Stimulated activated naive B cell treated with anti-CD40 and anti-IgM and Interleukin-4, amounts not matched to agents 10 μg/mL and 1 μg/mL and 100 μg/mL, for 72 hours (primary cell): ENCODE data around the gene WBP11.
A peak's percentile ranks its signal among the peaks of the same experiment; 100 is the strongest.

Experiments
- ATAC-seq, 2 donors: fragments of 150-1000 bp; cut with Tn5 transposase; replicated peaks; 2 replicates each; pipeline ENCODE4 v1.10.0; 2021; ENCODE audit warnings: moderate library complexity in 1 of 2
- DNase-seq: peaks from one replicate; pipeline ENCODE4 v3.0.0; 2021
- H3K27ac Mint-ChIP-seq: one replicate; pipeline ENCODE4 v1.8.0; 2022; ENCODE audit warnings: mild to moderate bottlenecking, mixed read lengths
- H3K27me3 Mint-ChIP-seq, 2 donors: one replicate each; pipeline ENCODE4 v1.8.0; 2022; ENCODE audit warnings: mixed read lengths in 2 of 2
- H3K36me3 Mint-ChIP-seq, 2 donors: one replicate each; pipeline ENCODE4 v1.8.0; 2022; ENCODE audit warnings: mixed read lengths in 2 of 2, mild to moderate bottlenecking in 1 of 2
- H3K4me1 Mint-ChIP-seq, 2 donors: one replicate each; pipeline ENCODE4 v1.8.0; 2022; ENCODE audit warnings: mixed read lengths in 2 of 2, mild to moderate bottlenecking in 1 of 2
- H3K4me3 Mint-ChIP-seq, 2 donors: one replicate each; pipeline ENCODE4 v1.8.0; 2022; ENCODE audit warnings: mild to moderate bottlenecking in 2 of 2, mixed read lengths in 2 of 2, moderate library complexity in 1 of 2
- H3K9me3 Mint-ChIP-seq, 2 donors: one replicate each; pipeline ENCODE4 v1.8.0; 2022; ENCODE audit warnings: mixed read lengths in 2 of 2, mild to moderate bottlenecking in 1 of 2

Gene WBP11

DNA sequence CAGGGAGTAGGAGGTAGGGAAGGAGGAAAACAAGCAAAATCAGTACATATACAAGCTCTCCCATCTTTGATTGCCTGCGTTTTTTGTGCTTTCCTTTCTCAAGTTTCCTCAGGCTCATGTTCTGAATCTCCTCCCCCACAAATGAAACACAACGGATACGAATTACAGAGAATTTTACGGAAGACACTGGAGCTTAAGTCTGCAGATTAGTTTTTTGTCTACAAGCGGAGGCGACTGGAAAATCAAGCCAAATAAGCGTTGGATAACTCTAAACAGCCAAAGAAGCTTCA, 612 bp downstream of the WBP11 start:
- Mint-ChIP-seq H3K9me3 (no peaks in the 10 kb centered on the region), H3K27ac (no peak overlapping the region), H3K4me3 (no peak overlapping the region), H3K36me3 (peaks cover 9 to 14% of the 10 kb centered on the region in 2 donors), H3K4me1 (peaks cover 6 to 7% of the 10 kb centered on the region in 2 donors), H3K27me3 (no peaks in the 10 kb centered on the region)
- no peak for DNase-seq
- ATAC-seq, result no peak

DNA sequence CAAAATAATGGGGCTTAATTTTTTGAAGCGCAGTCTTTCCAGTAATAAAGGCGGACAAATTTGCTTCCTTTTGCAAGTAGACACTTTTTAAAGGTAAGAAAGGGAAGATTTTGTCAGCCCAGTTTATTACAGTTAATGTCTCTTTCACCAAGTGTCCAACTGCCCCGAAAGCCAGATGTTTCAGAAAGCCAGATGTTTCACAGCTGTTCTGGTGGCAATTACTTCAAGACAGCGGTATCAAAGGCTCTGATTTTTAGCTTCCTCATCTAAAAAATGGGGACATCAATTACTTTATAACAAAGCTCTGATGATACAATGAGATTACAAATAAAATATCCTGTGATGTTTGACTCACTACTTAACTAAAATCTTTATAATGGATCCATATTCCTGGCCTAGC, 1.0 kb downstream of the WBP11 start:
- no peak overlapping the region for H3K4me3 Mint-ChIP-seq
- no peak overlapping the region for H3K27ac Mint-ChIP-seq
- ATAC-seq, result no peak

DNA sequence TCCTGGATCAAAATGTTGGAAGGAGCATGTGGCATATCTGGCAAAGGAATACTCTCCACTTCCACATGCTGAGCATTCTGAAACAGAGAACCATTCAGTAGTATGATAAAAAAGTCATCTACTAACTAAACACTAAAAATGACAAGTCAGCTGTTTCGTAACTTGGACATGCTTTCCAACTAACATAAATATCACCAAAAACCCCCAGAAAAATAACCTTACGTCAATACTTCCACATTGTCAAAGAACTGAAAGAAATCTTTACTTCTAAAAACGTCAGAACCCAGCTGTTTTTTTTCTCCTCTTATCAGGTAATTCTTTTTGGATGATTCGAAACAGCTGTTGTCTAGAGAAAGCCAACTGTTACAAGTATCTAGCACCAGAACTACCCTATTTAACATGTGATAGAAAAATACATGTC, 8.2 kb downstream of the WBP11 start:
- DNase-seq (no peak), ATAC-seq (peak in 1 of 2 donors; percentile 58)
- Mint-ChIP-seq H3K4me1 (peaks cover 1 to 13% of the 10 kb centered on the region in 2 donors), H3K27me3 (no peaks in the 10 kb centered on the region), H3K4me3 (no peak overlapping the region), H3K9me3 (no peaks in the 10 kb centered on the region), H3K36me3 (peaks cover 42 to 54% of the 10 kb centered on the region in 2 donors), H3K27ac (peak overlapping the region; percentile 86)

More for the DNA sequence above, 1.0 kb downstream of the WBP11 start:
- peaks cover 6 to 7% of the 10 kb centered on the region in 2 donors for H3K4me1 Mint-ChIP-seq
- H3K36me3 Mint-ChIP-seq, result peaks cover 13 to 18% of the 10 kb centered on the region in 2 donors
- DNase-seq, result no peak
- H3K9me3 Mint-ChIP-seq, result no peaks in the 10 kb centered on the region
- no peaks in the 10 kb centered on the region for H3K27me3 Mint-ChIP-seq

DNA sequence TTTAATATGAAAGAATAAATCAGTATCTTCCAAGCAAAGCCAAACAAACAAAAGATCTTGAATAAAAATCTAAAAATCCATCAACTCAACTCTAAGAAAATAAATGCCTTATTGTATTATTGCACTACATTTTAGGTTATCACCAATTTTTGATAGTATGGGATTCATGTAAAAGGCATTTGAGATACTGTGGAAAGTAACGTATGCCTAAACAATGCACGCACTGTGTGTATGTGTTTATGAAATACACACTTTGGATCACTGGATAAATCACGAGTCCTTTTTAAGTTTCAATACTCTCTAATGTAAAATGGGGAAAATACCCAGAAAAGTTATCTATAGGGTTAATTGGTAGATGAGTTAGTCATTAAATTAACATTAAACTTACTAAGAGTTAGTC, 17.7 kb downstream of the WBP11 start:
- H3K4me3 Mint-ChIP-seq, result no peak overlapping the region
- peaks cover 6 to 18% of the 10 kb centered on the region in 2 donors for H3K4me1 Mint-ChIP-seq
- no peak overlapping the region for H3K27ac Mint-ChIP-seq
- H3K27me3 Mint-ChIP-seq, result no peaks in the 10 kb centered on the region
- ATAC-seq, result no peak
- peaks cover 38 to 41% of the 10 kb centered on the region in 2 donors for H3K36me3 Mint-ChIP-seq
- no peak for DNase-seq
- no peaks in the 10 kb centered on the region for H3K9me3 Mint-ChIP-seq

DNA sequence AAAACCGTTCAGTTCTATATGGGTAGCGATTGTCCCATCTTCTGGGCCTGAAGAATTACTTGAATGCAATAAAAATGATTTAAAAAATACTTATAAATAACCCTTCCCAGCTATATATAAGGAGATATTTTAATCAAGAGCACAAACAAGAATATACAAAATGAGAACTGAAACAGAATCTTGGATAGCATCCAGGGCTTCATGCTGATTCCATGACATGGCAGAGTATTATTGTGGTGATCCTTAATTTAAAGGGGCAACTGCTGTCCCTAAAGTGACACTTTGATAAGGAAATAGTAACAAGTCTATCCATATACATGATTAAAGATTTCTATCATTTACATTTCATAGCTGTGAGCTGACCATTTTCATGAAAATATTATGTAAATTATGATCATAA, 18.8 kb downstream of the WBP11 start:
- H3K27ac Mint-ChIP-seq, result no peak overlapping the region
- H3K36me3 Mint-ChIP-seq, result peaks cover 30 to 33% of the 10 kb centered on the region in 2 donors
- H3K4me3 Mint-ChIP-seq, result no peak overlapping the region
- no peak for ATAC-seq
- peaks cover 9 to 22% of the 10 kb centered on the region in 2 donors for H3K4me1 Mint-ChIP-seq
- DNase-seq, result no peak
- H3K9me3 Mint-ChIP-seq, result no peaks in the 10 kb centered on the region
- no peaks in the 10 kb centered on the region for H3K27me3 Mint-ChIP-seq

DNA sequence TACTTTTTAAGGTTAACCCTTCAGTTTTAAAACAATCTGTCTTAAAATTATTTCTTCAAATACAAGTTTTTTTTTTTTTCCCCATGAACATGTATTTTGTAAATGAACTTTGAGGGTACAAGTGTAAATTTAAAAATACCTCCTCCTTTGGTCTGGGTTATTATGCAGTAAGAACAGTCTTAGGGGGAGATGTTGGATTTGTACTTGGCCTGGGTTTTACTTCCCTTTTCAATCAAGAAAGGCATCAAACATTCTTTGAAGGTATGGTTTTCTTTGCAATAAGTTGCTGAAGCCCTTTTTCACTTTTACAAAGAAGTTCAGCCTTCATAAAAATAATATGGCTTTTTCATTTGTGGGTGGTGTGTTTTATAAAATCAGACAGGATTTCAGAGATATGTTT, 20.5 kb downstream of the WBP11 start:
- peaks cover 9 to 22% of the 10 kb centered on the region in 2 donors for H3K4me1 Mint-ChIP-seq
- ATAC-seq (peak; percentile 38 to 45), DNase-seq (no peak)
- no peak overlapping the region for H3K27ac Mint-ChIP-seq
- no peak overlapping the region for H3K4me3 Mint-ChIP-seq
- H3K27me3 Mint-ChIP-seq, result no peaks in the 10 kb centered on the region
- no peaks in the 10 kb centered on the region for H3K9me3 Mint-ChIP-seq
- H3K36me3 Mint-ChIP-seq, result peaks cover 17 to 20% of the 10 kb centered on the region in 2 donors

DNA sequence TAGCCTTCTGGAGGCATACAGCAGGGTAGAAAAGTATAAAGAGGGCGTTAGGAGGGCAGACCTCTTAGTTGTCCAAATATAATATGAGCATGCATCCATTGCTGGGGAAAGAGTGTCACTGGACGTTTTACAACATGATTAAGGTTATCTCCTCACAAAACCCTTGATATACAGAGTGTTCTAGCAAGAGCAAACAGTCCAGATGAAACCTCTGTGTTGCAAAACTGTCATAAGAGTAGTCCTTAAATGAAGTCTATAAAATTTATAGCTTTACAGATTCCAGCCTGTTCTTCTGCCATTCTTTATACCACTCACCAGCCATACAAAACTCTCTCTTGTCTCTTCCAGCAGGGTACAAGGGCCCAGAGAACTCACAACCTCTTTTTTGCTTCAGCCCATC, 21.7 kb downstream of the WBP11 start:
- DNase-seq (no peak), ATAC-seq (no peak)
- peaks cover 9 to 22% of the 10 kb centered on the region in 2 donors for H3K4me1 Mint-ChIP-seq
- H3K9me3 Mint-ChIP-seq, result no peaks in the 10 kb centered on the region
- no peaks in the 10 kb centered on the region for H3K27me3 Mint-ChIP-seq
- no peak overlapping the region for H3K4me3 Mint-ChIP-seq
- H3K27ac Mint-ChIP-seq, result no peak overlapping the region
- peaks cover 7 to 11% of the 10 kb centered on the region in 2 donors for H3K36me3 Mint-ChIP-seq

DNA sequence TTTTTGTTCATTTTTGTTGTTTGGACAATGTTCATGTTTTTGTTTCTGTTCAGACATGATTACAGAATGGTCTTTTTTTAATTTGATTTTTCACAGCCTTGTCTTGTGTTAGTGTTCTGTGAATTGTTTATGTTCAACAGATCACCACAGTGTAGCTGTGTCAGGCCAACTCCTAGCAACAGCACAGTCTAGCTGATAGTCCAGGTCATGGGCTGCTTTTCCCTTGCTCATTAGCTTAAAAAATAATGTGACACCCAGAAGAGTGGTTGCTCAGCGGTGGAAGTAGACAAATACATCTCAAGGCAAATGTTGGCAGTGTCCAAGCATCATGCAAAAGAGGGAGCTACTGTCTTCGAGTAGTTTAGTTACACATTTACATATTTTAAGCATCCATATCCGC, 22.4 kb downstream of the WBP11 start:
- DNase-seq, result no peak
- Mint-ChIP-seq H3K36me3 (peaks cover 6 to 11% of the 10 kb centered on the region in 2 donors), H3K4me1 (peaks cover 11 to 28% of the 10 kb centered on the region in 2 donors), H3K9me3 (no peaks in the 10 kb centered on the region), H3K4me3 (no peak overlapping the region), H3K27ac (no peak overlapping the region), H3K27me3 (no peaks in the 10 kb centered on the region)
- ATAC-seq, result no peak

DNA sequence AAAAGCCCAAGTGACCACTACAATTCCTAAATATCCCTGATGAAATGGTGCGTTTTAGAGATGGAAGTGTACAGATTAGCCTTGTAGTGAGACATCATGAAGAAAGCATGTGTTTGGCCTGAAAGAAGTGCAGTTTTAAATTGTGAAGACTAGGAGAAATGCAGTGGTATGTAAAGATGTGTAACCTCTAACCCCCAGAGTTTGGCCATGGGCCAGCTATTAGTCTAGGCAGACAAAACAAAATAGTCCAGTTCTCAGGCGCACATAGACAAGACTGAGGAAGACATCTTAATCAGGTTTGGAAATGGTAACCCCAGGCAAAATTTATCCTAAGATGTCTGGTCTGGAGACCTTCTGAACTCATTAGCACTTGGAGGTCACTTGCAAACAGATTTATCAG, 23.4 kb downstream of the WBP11 start:
- Mint-ChIP-seq H3K27ac (no peak overlapping the region), H3K9me3 (no peaks in the 10 kb centered on the region), H3K27me3 (no peaks in the 10 kb centered on the region), H3K4me3 (no peak overlapping the region), H3K4me1 (peaks cover 15 to 35% of the 10 kb centered on the region in 2 donors), H3K36me3 (peaks cover 6 to 8% of the 10 kb centered on the region in 2 donors)
- DNase-seq, result no peak
- ATAC-seq, result no peak

DNA sequence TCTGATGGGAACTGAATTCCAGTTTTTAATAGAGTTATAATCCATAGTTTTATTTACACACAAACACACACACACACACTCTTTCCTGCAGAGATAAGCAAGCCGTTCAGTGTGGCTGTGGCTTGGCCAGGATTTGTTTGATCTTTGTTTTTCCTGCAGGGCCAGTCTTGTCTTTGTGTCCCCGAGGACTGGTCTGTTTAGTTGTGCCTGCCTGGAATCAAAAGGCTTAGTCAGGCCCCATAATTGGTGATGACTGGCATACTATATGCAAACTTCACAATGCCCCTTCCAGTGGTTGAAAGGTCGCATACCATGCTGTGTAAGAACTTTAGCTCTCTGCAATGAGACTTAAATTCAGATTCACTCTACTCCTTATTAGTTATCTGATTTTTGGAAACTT, 26.0 kb downstream of the WBP11 start:
- no peaks in the 10 kb centered on the region for H3K27me3 Mint-ChIP-seq
- peaks cover 5% of the 10 kb centered on the region in 2 donors for H3K36me3 Mint-ChIP-seq
- ATAC-seq (no peak), DNase-seq (no peak)
- H3K27ac Mint-ChIP-seq, result no peak overlapping the region
- H3K4me1 Mint-ChIP-seq, result peaks cover 18 to 35% of the 10 kb centered on the region in 2 donors
- no peaks in the 10 kb centered on the region for H3K9me3 Mint-ChIP-seq
- H3K4me3 Mint-ChIP-seq, result no peak overlapping the region

DNA sequence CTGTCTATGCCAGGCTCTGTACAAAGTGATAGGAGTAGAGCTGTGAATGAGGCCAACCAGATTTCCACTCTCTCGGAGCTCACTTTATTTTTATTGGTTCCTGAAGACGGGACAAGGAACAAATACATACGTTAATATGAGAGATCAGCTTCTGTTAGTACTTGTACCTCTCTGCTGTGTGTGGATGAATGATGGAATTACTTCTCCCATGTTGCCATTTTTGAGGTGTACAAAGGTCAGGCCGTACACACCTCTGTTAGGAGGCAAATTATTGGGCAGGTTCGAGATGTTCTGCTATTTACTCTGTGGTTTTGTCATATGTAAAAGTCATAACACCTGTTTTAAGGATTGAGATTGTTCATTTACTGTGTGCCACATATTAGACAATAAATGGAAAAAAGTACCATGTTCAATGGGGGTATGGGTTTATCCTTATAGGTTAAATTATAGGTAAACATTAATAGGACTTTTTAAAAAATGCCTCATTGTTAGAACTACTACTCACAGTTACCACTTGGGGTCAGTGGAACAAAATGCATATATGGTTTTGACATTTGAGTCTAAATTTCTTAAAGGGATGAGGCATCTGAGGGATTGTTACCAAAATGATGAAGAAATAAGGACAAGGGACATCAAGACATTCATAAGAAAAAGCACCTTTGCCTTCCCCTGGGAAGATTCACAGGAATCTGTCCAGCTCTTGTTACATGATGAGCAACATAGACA, 26.9 kb downstream of the WBP11 start:
- H3K4me1 Mint-ChIP-seq, result peaks cover 22 to 42% of the 10 kb centered on the region in 2 donors
- ATAC-seq, result no peak
- H3K27ac Mint-ChIP-seq, result no peak overlapping the region

DNA sequence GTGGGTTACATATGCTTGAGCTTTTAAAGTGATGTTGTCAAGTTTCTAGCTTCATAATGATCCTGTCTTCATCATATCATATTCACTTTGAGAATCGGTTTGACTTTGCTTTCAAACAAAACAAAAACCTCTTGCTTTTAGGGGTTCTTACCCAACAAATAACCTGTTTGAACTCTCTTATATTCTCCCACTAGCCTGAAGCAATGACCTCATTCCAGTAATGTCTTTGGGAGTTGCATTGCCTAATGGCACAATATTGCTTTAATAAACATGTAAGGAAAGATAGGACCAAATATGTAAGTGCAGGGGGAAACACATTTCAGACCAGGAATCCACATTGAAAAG, 27.7 kb downstream of the WBP11 start:
- H3K4me1 Mint-ChIP-seq, result peaks cover 26 to 48% of the 10 kb centered on the region in 2 donors
- ATAC-seq (no peak), DNase-seq (no peak)
- H3K27ac Mint-ChIP-seq, result no peak overlapping the region
- peak overlapping the region in 1 of 2 donors; percentile 95 for H3K4me3 Mint-ChIP-seq
- peaks cover 8 to 10% of the 10 kb centered on the region in 2 donors for H3K36me3 Mint-ChIP-seq
- H3K27me3 Mint-ChIP-seq, result peaks cover 0 to 3% of the 10 kb centered on the region in 2 donors
- H3K9me3 Mint-ChIP-seq, result no peaks in the 10 kb centered on the region

More for the DNA sequence above, 26.9 kb downstream of the WBP11 start:
- Mint-ChIP-seq H3K9me3 (no peaks in the 10 kb centered on the region), H3K27me3 (no peaks in the 10 kb centered on the region), H3K36me3 (peaks cover 5% of the 10 kb centered on the region in 2 donors), H3K4me3 (no peak overlapping the region)
- DNase-seq, result no peak

DNA sequence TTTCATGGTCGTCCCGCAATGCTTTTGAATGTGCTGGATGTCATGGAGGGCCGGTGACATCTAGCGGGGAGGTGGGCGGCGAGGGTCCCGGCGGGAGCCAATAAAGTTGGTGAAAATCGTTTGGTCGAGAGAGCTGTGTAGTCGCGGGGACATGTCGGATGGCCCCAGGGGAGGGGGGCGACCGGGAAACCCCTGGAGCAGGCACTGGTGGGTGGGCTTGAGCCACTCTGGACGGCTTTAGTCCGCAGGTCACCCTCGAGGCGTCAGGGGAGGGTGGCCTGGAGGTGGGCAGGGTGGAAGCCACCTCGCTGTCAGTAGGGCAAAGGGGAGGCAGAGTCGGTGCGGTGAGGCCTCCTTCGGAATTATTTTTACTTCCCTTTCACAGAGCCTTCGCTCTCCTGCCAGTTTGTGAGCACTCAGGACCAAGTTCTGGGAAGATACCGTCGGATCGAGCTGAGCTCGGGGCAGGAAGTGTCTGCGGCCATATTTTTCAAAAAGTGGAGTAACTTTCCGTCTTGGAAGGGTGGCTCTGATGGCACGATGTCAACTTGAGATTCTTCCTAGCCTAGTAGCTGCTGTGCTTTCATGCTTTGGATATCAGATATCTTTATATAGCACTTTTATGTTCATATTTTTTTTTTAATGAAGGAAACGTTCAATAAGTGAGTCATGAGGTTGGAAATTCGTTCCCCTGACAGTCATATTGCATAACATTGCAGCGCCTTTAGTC, 28.2 kb downstream of the WBP11 start:
- peak overlapping the region; percentile 95 to 97 for H3K4me3 Mint-ChIP-seq
- H3K9me3 Mint-ChIP-seq, result no peaks in the 10 kb centered on the region
- no peak for ATAC-seq
- peaks cover 0 to 3% of the 10 kb centered on the region in 2 donors for H3K27me3 Mint-ChIP-seq
- peak overlapping the region; percentile 96 for H3K27ac Mint-ChIP-seq
- DNase-seq, result peak; percentile 11
- H3K4me1 Mint-ChIP-seq, result peaks cover 26 to 45% of the 10 kb centered on the region in 2 donors
- H3K36me3 Mint-ChIP-seq, result peaks cover 9 to 16% of the 10 kb centered on the region in 2 donors

DNA sequence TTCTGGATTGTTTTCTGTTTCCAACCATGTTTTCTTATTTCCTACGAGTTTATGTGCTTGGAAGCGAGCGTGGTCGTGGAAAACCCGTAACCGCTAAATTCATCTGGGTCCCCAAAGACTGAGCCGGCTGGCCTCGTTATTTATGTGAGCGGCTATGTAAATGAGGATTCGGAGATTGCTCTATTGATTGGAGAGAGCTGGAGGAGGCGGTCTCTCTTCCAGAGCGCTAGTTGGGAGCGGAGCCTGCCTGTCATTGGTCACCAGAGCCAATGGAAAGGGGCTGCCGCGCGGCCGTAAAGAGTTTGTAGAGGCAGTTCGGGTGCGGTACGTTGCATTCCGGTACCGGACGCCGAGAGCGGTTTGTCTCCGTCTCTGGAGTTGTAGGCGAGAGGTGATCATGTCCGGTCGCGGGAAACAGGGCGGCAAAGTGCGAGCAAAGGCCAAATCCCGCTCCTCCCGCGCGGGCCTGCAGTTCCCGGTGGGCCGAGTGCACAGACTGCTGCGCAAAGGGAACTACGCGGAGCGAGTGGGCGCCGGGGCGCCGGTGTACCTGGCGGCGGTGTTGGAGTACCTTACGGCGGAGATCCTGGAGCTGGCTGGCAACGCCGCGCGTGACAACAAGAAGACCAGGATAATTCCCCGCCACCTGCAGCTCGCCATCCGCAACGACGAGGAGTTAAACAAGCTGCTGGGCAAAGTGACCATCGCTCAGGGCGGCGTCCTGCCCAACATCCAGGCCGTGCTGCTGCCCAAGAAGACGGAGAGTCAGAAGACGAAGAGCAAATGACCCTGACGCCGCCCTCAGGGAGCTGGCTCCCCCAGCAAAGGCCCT, 29.0 kb downstream of the WBP11 start:
- DNase-seq, result peak; percentile 91
- peak; percentile 61 to 68 for ATAC-seq
- Mint-ChIP-seq H3K27me3 (peaks cover 0 to 3% of the 10 kb centered on the region in 2 donors), H3K4me3 (peak overlapping the region; percentile 95 to 97), H3K9me3 (no peaks in the 10 kb centered on the region), H3K36me3 (peaks cover 14 to 23% of the 10 kb centered on the region in 2 donors), H3K27ac (peak overlapping the region; percentile 96), H3K4me1 (peaks cover 28 to 51% of the 10 kb centered on the region in 2 donors)
